HG02981 (cell line): ENCODE results near the gene ATP11B.

Source experiments
- ATAC-seq: cut with Tn5 transposase; IDR thresholded peaks from one replicate; pipeline ENCODE4 v1.9.1; 2021; ENCODE audit warnings: mild to moderate bottlenecking, moderate library complexity; ENCODE audit not compliant: unreplicated experiment

Gene ATP11B

DNA sequence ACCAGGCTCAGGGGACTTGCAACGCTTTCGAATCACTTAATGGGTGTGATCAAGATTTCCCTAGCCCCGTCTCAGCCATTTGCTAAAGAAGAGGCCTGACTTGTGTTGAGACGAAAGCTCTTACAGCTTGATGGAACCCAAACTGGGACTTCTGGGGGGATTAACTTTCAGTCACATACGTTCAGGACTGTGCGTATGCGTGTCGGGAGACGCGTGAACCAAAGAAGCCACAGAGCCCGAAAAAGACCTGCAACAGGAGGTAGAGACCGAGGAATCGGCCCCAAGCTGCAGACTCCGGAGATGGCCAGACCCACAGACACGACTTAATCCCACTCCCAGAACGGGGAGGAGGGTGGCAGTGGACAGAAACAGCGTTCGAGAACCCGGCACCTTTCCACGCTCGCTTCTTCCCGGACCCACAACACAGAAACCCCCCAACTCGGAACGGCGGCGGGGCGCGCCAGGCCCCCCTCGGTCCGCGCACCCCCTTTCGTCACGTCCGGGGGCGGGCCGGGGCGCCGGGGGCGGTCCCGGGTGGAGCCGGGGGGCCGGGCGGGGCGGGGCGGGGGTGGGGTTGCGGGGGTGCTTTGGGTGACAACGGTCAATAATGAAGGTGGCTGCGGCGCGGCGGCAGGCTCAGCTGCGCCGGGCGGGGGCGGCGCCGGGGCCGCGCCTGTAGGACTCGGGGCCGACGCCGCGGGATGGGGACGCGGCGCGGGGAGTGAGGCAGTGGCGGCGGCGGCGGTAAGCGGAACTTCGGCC lies at the start of gene ATP11B:
Gene ATP11B (plus strand): TSS at position 604 of the 762 bp plus-strand sequence. CDS start 256 bp downstream, outside the sequence.
- peak; percentile 59 for ATAC-seq

DNA sequence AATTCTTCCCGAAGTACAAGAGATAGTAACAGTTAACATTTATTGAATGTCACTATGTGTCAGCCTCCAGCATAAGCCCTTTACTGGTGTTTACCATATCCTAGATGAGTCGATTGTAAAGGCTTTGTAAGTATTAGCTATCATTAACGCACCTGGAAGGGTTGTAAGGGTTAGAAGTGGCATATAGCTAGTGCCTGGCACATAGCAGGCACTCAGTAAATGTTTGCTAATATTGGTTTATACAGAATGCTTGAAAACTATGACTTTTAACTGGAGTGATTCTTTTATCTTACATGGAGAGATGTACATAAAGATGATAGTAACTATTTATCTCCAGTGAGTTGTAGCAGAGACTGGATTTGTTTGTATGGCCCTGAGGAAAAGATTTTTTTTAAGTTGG lies 46.3 kb upstream of the ATP11B start:
- ATAC-seq = no peak

DNA sequence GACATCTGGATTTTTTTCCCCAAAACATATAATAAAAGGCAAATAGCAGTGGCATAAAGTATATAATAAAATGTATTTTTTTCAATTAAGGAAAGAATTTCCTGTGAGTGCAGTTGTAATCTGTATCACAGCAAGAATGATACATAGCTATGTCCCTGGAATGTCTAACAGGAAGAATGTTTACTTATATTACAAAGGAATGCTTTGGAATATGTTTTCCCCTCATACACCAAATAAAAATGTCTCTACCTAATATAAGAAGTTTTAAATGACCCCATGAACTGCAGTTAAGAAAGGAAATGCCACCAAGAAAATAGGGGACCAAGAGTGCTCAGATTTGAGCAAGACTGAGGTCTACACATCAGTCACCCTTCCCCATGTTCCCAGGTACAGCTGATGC lies 38.0 kb upstream of the ATP11B start:
- no peak for ATAC-seq

DNA sequence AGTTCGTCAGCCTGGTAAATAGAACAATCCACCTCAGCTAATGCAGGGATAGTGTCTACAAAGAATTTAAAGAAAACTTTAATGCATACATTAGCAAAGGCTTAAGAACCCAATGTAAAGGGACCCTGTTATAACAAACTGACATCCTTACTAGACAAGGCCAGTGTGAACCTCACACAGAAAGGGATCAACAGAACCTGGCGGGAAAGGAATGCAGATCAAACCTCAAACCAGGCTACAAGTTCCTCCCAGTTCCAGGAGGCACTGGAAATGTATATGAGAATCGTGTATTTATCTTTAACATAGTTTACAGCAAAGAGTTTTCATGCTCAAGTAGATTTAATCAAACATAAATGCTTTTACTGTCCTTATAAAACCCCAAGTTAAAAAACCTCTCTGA lies 37.6 kb upstream of the ATP11B start:
- ATAC-seq = no peak

DNA sequence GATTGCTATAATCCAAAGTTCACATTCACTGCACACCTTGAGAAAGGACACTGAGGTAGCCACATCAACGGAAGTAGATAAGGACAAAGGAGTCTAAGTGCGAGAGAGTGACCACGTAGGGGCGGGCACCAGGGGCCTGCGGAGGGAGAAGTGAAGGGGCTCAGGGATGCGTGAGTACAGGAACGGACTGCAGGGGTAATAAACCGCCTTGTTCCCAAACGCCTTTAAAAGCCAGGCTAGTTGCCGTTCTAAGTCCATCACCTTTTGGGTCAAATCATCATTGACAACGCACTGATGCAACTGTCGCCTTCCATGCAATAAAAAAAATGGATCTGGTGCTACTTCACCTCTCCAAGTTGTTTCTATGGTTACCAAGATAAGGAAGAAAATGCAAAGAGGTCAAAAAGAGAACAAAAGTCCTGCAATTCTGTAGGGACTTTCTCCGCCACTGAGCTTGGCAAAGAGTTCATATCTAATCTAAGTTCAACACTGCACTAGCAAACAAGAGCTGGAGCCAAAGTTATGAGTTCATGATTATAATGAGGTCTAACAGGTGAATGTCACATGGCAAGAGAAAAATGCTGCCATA lies 32.6 kb upstream of the ATP11B start:
- ATAC-seq = no peak

DNA sequence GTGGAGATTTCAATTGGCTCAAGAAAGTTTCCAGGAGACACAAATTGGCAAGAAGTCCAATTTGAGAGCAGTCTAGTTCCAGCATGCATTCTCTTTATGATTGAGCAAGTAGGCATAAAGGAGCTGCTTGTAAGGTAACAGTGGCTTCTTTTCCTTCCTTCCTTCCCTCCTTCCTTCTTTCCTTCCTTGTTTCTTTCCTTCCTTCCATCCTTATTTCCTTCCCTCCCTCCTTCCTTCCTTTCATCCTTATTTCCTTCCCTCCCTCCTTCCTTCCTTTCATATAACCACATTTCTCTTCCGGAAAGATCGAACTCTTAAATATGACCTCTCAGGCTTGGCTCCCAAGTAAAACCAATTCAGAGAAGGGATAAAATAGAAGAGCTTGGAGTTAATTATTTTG lies 29.4 kb upstream of the ATP11B start:
- ATAC-seq = no peak

DNA sequence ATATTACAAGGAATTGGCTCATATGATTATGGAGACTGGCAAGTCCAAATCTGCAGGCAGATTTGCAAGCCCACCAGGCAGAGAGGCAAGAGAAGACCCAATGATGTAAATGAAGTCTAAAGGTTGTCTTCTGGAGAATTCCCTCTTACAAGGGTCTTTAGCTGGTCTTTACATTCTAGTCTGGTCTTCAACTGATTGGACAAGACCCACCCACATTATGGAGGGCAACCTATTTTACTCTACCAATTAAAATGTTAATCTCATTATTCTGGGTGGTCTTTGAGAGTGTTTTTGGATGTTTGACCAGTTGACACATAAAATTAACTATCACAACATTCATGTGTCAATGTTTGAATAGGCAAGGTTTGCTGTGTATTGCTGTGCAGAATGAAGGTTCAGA lies 28.0 kb upstream of the ATP11B start:
- no peak for ATAC-seq

DNA sequence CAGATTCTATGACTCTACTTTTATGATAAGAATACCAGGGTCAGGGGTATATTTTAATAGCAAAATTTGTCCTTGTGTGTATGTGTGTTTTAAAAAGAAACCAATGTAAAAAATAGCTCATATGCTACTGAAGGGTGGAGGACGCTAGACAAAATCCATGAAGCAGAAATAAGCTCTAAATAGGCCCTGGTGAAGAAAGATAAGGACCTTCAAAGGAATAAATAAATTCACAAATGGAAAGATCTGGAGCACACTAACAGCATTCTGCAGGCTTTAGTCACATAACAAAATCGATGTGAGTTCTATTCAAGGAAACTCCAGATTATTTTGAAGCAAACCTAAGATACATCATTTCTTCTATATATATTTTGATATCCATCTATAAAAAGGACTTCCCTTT lies 27.2 kb upstream of the ATP11B start:
- no peak for ATAC-seq

DNA sequence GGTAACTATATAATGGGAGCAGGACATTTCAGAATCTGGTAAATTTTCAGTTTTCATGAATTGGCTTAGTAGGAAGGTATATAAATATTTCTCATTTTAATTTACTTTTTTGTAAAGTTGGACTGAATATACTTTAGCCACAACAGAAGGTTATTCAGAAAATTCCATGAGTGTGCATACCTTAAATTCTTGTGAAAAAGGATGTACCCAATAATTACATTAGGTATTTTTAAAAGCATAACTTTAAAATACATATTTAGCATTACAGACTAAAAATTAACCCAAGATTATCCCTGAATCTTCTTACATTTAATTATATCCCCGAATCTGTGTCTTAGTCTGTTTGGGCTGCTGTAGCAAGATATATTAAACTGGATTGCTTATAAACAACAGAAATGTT lies 24.9 kb upstream of the ATP11B start:
- ATAC-seq = no peak

DNA sequence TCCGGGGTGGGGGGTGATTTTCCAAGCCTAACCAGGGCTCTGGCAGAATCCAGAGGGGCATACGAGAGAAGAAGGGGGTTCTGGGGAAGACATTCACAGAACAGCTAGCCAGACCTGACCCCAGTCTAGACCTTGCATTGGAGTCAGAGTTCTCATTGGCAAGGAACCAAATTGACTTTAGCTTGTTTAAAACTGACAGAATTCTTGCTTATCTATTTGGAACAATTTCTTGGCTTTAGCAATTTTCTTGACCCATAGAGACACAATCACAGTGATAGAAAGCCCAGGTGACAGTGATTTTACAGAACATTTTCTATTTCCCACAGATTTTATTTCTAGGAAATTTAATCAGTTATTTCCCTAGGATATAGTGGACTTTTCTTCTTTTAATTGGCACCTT lies 23.6 kb upstream of the ATP11B start:
- no peak for ATAC-seq

DNA sequence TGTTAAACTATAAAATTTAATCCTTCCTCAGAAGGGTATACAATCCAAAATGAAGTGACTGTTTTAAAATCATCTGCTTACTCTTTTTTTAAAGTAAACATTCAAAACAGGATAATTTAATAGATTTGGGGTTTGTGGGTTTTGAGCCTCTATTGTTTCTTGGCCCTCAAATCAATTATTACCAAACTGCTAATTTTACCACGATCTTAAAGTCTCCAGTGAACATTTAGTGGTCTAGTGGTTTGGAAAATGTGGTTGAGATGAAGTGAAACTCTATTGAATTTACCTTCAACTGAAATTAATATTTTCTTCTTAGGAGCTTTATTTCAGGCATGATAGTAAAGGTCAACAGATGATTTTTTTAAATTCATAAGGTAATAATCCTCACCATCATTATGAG lies 11.2 kb upstream of the ATP11B start:
- peak; percentile 67 for ATAC-seq

DNA sequence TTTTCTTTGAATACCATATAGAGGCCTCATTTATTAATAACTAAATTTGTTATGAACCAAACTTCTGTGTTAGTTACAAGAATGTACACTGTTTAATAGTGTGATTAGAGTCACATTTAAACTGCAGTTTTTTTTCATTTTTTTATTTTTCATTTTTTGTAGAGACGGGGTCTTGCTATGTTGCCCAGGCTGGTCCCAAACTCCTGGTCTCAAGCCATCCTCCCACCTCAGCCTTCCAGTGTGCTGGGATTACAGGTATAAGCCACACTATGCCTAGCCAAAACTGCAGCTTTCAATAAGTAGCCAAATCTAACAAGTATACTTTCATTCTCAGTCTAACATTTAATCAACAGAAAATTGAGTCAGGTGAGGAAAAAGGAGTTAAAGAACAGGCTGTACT lies 10.2 kb upstream of the ATP11B start:
- ATAC-seq = no peak

DNA sequence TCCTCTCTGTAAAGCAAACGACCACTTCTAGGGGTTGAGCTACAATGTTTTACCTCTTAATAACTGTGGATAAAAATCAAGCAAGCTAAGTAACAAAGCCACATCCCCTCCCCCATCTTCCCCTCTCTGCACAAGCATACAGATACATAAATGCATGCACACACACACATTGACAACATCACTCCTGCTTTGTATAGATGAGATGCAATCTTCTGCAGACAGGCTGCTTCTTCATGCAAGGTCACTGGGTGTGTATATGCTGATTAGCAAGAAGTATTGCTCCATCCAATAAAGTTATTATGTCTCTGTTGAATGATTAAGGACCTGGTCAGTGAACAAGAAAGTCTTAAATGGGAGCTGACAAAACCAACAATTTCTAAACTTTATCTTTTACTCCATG lies 8.8 kb upstream of the ATP11B start:
- no peak for ATAC-seq

DNA sequence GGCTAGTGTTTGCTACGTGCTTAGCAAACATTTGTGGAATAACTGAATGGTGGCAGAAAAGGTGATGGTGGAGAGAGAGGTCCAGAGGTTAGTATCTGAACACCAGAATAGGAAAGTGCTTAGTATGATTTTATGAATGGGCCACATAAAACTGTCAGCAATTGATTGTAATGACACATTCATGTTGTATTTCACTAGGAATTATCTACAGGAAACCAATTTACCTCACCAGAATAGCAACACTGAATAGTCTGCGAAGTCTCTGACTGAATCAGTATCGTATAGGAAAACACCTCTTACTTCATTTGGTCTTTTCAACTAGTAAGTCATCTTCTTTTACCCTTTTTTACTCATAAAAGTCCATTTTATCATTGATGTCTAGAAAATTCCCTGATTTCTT lies 8.2 kb upstream of the ATP11B start:
- no peak for ATAC-seq

DNA sequence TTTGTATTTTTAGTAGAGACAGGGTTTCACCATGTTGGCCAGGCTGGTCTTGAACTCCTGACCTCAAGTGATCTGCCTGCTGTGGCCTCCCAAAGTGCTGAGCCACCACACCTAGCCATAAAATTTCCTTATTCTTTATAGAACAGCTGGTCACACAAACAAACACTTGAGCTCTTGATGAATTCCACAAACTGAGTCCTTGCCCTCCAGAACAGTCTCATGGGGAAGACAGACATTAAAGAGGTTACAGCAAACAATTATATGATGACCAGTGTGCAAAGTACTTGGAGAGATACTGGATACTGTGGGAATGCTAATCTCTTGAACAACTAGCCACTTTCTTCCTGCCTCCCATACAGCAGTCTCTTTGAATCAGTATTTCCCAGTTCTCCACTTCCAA lies 7.5 kb upstream of the ATP11B start:
- no peak for ATAC-seq

DNA sequence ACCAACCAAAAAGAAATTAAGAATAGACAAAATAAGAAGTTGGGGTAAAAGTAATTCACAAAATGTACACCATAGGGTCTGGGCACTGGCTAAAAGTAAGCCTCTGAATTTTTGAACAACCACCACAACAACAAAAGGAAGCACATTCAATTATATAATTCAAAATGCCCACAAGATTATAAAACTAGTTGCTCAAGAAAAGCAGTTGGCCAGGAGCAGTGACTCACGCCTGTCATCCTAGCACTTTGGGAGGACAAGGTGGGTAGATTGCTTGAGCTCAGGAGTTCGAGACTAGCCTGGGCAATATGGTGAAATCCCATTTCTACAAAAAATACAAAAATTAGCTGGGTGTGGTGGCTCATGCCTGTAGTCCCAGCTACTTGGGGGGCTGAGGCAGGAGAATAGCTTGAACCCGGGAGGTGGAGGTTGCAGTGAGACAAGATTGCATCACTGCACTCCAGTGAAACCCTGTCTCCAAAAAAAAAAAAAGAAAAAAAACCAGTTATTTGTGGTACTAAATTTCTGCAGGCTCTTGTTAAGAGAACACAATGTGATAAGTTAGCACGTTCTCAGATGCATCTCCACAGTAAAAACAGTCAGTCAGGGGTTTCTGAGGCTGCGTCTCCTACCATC lies 6.6 kb upstream of the ATP11B start:
- no peak for ATAC-seq

DNA sequence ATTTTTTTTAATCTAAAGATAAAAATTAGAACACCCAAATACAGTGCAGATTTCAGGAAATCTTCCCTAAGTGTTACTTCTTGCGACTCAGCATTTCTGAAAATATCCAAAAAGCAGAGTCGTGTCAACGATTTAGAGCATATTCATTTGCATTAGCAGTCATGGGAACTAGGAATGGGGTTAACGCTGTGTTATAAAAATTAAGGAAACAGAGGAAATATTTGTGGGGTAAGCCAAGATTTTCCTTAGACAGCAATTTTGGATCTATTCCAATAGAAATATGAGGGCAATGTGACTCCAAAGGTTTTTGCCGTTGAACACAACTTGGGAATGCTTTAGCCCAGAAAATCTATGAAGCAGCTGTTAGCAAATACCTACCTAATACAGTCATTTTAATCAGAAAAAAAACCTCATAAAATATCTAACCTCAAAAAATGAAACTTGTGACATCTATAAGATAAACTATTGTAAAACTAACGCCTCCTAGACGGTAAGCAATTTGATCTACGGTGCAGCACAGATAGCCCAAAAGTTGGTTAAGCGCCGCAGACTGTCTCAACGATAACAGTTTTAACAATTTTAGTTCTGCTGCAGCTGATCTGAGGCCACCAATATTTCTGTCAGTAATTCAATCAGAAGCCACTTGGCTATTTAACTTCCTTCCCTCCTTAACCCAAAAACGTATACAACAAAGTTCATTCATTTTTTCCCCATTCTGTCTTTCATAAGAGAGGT lies 5.8 kb upstream of the ATP11B start:
- no peak for ATAC-seq

DNA sequence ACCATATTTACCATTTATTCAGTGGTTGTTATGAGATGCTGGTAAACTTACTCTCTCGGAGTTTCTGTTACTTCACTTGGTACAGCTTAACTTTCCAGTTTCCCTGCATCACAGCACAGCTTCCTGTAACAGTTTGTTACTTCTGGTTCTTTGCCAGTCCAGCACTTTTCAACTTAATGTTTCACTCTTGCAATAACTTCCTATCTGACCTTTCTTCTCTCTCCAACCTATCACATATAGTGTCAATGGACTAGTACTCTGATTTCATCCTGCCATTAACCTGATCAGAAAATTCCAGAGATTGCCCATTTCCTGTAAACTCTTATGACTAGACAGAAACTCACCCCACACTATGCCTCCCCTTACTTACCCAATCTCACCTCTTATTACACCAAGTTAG lies 3.9 kb upstream of the ATP11B start:
- peak; percentile 25 for ATAC-seq

DNA sequence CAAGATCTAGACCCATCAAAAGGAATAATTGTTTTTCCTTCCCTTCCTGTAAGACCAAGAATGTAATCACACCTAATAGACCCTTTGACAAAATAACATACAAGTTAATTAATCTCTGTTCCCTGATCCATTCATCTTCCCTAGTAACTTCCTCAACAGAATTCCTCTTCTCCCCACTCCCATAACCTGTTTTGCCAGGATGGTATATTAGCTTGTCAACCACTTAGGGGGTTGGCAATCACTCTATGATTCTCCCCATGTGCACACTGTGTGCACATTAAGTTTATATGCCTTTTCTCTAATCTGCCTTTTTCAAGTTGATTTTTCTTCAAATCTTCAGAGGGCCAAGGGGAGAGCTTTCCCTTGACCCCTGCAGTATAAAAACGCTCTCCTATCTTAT lies 2.7 kb upstream of the ATP11B start:
- ATAC-seq = no peak

DNA sequence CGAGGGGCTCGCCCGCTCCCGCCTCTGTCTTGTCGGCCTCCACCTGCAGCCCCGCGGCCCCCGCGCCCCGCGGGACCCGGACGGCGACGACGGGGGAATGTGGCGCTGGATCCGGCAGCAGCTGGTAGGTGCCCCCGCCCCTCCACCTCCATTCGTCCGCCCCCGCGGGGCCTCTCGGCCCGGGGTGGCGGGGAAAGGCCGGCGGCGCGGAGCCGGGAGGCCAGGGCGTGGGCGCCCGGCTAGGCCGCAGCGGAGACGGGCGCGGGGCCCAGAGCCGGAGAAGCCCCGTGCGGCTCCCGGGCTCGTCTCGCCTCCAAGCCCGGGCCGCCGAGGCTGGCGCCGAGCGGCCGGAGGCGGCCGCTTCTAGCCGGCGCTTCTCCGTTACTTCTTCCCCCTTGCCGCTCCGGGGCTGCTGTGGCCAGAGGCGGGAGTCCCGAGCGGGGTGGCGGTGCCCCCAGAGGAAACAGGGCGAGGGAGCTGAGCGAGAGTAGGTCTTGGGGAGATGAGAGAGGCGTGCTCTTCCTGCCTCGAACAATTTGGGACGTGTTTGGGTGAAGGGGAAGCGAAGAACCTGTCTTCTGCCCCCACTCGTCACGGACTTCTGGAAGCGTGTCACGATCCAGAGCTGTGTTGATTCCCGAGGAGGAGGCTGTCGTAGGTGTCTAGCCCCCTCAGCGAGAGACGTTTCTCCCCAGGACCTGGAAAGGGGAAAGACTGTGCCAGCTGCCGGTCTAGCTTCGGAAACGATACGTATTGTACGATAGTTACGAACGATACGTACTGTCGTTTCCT lies 555 bp downstream of the ATP11B start:
- ATAC-seq = peak; percentile 22
